BLaER1 treated with 17β-estradiol and CSF1 and Interleukin-3, amounts not matched to agents 10 nM and 100 nM (cell line): ENCODE results near the gene SEMA3F.

ENCODE experiments used
- H3K27ac ChIP-seq, 11 experiments: shearing (Covaris generic); formaldehyde crosslinking; 2 replicates each; pipeline ENCODE4 v1.8.1; 2022
- H3K27me3 ChIP-seq, 11 experiments: shearing (Covaris generic); formaldehyde crosslinking; 2 replicates each; pipeline ENCODE4 v1.8.1; 2022
- H3K36me3 ChIP-seq, 11 experiments: shearing (Covaris generic); formaldehyde crosslinking; 2 replicates each; pipeline ENCODE4 v1.8.1; 2022
- H3K4me1 ChIP-seq, 10 experiments: shearing (Covaris generic); formaldehyde crosslinking; 2 replicates each; pipeline ENCODE4 v1.8.1; 2022
- H3K4me2 ChIP-seq, 11 experiments: shearing (Covaris generic); formaldehyde crosslinking; 2 replicates each; pipeline ENCODE4 v1.8.1; 2022
- H3K4me3 ChIP-seq, 10 experiments: shearing (Covaris generic); formaldehyde crosslinking; 2 replicates each; pipeline ENCODE4 v1.8.1; 2022
- H3K9ac ChIP-seq, 11 experiments: shearing (Covaris generic); formaldehyde crosslinking; 2 replicates each; pipeline ENCODE4 v1.8.1; 2022
- H3K9me3 ChIP-seq, 11 experiments: shearing (Covaris generic); formaldehyde crosslinking; replicated peaks in 1 of 11; 2 replicates each; pipeline ENCODE4 v1.8.1; 2022
- H4K20me1 ChIP-seq, 11 experiments: shearing (Covaris generic); formaldehyde crosslinking; 2 replicates each; pipeline ENCODE4 v1.8.1; 2022
- Cebpa-rat ChIP-seq, 11 experiments: shearing (Covaris generic); IDR thresholded peaks; 2 replicates each; pipeline ENCODE4 v1.8.1; 2022

SEMA3F gene

DNA sequence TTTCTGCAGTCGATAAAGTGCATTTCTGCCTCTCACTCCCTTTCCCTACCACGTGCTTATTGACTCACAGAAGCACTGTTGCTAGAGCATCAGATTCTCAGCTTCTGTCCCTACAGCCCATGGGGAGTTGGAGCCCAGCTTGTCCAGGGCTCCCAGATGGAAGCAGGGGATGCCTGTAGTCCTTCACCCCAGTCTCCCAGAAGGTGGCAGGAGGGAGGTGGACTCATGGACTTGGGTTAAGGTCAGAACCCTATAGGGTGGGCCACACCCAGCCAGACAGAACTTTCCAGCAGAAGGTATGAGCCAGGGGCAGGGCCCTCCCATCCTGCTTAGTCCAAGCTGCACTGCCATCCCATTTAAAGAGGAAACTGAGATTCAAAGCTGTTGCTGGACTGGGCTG, 33.1 kb upstream of the SEMA3F start:
- Histone ChIP-seq H3K9ac (no peak overlapping the region), H3K27ac (no peak overlapping the region), H3K36me3 (peaks cover 42 to 60% (median 48%) of the 10 kb centered on the region in 11 experiments), H3K4me3 (no peak overlapping the region), H3K4me1 (peaks cover 0 to 33% (median 23%) of the 10 kb centered on the region in 10 experiments; a peak in 12 of 20 replicates), H3K9me3 (no peaks in the 10 kb centered on the region), H4K20me1 (peaks cover 43 to 82% (median 66%) of the 10 kb centered on the region in 11 experiments), H3K27me3 (no peaks in the 10 kb centered on the region), H3K4me2 (peak overlapping the region in 2 of 11 experiments; percentile 3 to 8; a peak in 1 of 22 replicates)
- TF ChIP-seq Cebpa-rat (IDR thresholded peaks at IDR 0.05), result no peak

DNA sequence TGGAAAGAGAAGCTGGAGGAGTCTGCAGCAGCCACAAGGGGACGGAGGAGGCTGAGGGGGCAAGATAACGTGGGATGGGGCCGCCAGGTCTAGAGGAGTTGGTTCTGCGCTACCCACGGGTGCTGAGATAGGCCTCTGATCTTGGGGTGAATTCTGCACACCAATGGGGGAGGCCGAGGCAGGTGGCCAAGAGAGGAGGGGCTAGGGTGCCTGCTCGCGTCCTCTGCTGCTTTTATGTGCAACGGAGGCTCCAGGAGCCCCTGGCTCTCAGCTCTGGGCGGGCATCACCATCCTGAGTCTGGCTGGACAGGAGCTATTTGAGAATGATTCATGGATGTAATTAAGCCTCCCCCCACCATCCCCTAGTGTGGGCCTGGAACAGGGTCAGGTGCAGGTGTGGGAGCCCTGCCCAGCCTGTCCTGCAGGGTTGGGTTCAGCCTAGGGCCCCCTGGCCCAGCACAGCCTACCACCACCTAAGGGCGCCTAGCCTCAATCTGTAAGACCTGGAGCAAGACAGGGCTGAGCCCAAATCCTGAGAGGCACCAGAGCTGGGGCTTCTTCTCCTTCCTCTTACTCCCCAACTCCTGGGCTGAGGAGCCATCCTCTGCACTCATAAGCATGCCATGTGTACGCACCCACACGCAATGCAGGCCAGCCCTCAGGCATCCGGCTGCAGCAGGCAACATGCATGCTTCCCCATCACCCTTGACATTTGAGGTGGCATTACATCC, 32.3 kb upstream of the SEMA3F start:
- no peak overlapping the region for H3K4me3 ChIP-seq
- peaks cover 34 to 52% (median 41%) of the 10 kb centered on the region in 11 experiments for H3K36me3 ChIP-seq
- no peak for TF ChIP-seq Cebpa-rat (IDR thresholded peaks at IDR 0.05)
- H3K4me1 ChIP-seq, result peaks cover 0 to 33% (median 23%) of the 10 kb centered on the region in 10 experiments; a peak in 12 of 20 replicates
- no peaks in the 10 kb centered on the region for H3K9me3 ChIP-seq
- no peak overlapping the region for H3K9ac ChIP-seq
- H4K20me1 ChIP-seq, result peaks cover 43 to 74% (median 59%) of the 10 kb centered on the region in 11 experiments
- H3K27ac ChIP-seq, result no peak overlapping the region
- H3K27me3 ChIP-seq, result no peaks in the 10 kb centered on the region
- peak overlapping the region in 3 of 11 experiments; percentile 3 to 43 (median 34); a peak in 3 of 22 replicates for H3K4me2 ChIP-seq

DNA sequence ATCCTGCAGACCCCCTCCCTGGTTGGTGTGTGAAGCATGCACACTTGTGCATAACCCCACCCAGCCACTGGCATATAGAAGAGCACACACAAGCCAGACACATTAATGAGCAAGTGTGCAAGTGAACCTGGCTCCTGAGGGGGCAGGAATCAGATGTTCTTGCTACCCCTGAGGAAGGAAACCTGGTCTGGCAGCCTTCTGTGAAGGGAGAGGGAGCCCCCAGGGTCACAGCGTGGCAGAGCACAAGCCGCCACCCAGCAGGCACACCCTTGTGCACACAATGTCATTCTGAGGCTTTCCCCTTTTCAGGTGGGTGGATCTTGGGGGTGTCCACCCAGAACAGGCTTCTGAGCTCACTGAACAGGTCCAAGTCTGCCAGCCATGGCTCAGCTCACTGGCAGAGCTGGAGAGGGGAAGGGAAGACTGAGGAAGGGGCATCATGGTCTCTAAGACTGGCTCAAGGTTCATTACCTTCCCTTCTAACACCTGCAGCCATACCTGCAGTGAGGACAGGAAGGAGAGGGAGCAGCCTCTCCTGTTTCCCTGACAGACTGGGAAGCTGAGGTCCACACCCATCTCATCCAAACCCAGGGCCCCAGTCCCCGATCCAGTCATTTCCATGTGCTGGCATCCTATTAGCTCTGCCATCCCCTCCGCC, 31.6 kb upstream of the SEMA3F start:
- Histone ChIP-seq H3K9ac (peak overlapping the region in 1 of 11 experiments; percentile 18; a peak in 1 of 22 replicates), H3K36me3 (peaks cover 27 to 45% (median 34%) of the 10 kb centered on the region in 11 experiments), H3K4me3 (no peak overlapping the region), H3K27ac (no peak overlapping the region), H4K20me1 (peaks cover 37 to 67% (median 52%) of the 10 kb centered on the region in 11 experiments; a peak in 21 of 22 replicates), H3K27me3 (no peaks in the 10 kb centered on the region), H3K9me3 (no peaks in the 10 kb centered on the region), H3K4me1 (peaks cover 0 to 33% (median 23%) of the 10 kb centered on the region in 10 experiments; a peak in 12 of 20 replicates), H3K4me2 (peak overlapping the region in 4 of 11 experiments; percentile 3 to 43 (median 22); a peak in 3 of 22 replicates)
- TF ChIP-seq Cebpa-rat (IDR thresholded peaks at IDR 0.05), result no peak

DNA sequence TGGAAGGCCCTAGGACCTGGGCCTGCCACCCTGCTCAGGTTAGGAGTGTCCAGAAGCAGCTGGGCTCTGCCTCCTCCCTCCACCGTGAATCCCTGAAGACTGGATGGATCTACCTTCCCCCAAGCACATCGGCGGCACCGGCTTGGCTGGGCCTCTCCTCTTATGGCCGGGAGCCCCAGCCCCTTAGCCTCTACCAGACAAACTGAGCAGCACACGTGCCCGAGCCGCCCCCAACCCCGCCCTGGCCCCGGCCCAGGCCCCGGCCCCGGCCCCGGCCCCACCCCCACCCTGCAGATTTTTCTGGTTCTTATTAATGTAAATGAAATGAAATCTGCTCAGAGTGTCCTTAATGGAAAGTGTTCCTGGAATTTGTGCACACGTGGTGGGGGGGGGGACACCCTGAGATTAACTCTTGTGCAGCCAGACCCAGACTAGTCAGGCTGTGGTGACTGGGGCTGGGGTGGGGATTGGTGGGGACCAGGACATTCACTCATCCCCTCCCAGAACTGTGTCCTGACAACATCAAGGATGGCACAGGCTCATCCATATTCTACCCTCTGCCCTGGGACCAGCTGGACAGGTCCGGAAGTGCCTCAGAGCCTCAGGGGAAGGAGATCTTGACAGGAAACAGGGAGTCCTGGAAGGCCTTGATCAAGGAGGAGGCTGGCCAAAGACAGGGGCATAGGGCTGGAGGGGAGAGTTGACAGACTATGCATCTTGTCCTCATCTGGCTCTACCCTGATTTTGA, 30.9 kb upstream of the SEMA3F start:
- Histone ChIP-seq H3K4me3 (no peak overlapping the region), H3K9ac (no peak overlapping the region; a peak in 1 of 22 replicates), H3K4me2 (peak overlapping the region in 3 of 11 experiments; percentile 4 to 43 (median 34); a peak in 2 of 22 replicates), H3K9me3 (no peaks in the 10 kb centered on the region), H3K4me1 (peaks cover 0 to 33% (median 23%) of the 10 kb centered on the region in 10 experiments; a peak in 12 of 20 replicates), H4K20me1 (peaks cover 33 to 60% (median 45%) of the 10 kb centered on the region in 11 experiments; a peak in 21 of 22 replicates), H3K27me3 (no peaks in the 10 kb centered on the region), H3K36me3 (peaks cover 20 to 38% (median 27%) of the 10 kb centered on the region in 11 experiments), H3K27ac (no peak overlapping the region; a peak in 1 of 22 replicates)
- no peak for TF ChIP-seq Cebpa-rat (IDR thresholded peaks at IDR 0.05)

DNA sequence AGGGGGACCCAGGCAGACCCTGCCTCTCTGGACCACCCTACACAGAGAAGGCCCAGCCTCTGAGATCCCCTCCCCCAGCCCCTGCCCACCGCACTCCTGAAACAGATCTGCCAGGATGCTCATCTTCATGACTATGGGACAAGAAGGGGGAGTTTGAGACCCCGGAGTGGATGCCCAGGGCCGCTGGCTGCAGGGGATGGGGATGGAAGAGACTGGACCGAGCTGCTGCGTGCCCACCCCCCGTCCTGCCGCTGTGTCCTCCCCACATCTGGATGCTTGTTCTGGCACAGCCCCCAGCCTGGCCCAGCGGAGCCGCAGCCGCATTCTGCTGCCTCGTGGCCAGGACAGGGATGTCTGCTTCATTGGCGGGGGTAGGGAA, 30.3 kb upstream of the SEMA3F start:
- H3K27me3 ChIP-seq, result no peaks in the 10 kb centered on the region
- no peak overlapping the region for H3K4me3 ChIP-seq
- H4K20me1 ChIP-seq, result peaks cover 27 to 55% (median 39%) of the 10 kb centered on the region in 11 experiments; a peak in 21 of 22 replicates
- H3K9ac ChIP-seq, result no peak overlapping the region; a peak in 1 of 22 replicates
- peaks cover 0 to 33% (median 23%) of the 10 kb centered on the region in 10 experiments; a peak in 12 of 20 replicates for H3K4me1 ChIP-seq
- peaks cover 15 to 33% (median 21%) of the 10 kb centered on the region in 11 experiments for H3K36me3 ChIP-seq
- H3K27ac ChIP-seq, result no peak overlapping the region
- no peak for TF ChIP-seq Cebpa-rat (IDR thresholded peaks at IDR 0.05)
- peak overlapping the region in 2 of 11 experiments; percentile 4 to 18; a peak in 1 of 22 replicates for H3K4me2 ChIP-seq
- no peaks in the 10 kb centered on the region for H3K9me3 ChIP-seq

DNA sequence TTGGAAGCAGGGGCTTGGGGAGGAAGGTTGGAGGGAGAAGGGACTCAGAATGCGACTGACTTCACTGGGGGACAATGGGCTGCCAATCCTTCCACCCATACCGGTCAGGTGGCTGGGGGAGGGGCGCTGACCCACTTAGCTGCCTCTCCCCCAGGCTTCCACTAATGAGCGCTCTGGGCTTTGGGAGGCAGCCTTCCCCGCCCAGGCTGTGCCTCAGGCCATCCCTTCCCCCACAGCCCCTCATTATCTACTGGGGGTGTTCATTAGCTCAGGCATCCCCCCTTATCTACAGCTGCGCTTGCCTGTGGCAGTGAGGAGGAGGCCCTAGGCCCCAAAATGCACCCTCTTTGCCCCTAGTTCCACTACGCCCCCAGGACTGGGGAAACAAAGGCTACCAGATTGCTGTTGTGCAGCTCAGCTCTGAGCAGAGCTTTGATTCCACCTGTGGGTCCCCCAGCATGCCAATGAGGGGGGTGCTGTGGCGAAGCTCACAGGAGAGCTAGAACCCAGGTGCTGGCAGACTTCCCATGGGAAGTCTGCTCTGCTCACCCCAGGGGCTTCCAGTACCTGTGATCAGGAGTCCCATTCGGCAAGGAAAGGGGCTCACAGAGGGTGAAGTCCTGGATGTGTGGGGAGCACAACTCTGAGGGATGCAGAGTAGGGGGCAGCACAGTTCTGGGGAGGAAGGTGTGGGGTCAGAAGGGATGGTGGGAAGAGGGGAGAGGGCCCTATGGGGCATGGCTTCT, 29.4 kb upstream of the SEMA3F start:
- Histone ChIP-seq H4K20me1 (peaks cover 18 to 45% (median 30%) of the 10 kb centered on the region in 11 experiments; a peak in 21 of 22 replicates), H3K4me2 (no peak overlapping the region), H3K9me3 (no peaks in the 10 kb centered on the region), H3K27me3 (no peaks in the 10 kb centered on the region), H3K36me3 (peaks cover 6 to 23% (median 12%) of the 10 kb centered on the region in 11 experiments; a peak in 21 of 22 replicates), H3K4me3 (no peak overlapping the region), H3K4me1 (peaks cover 0 to 33% (median 23%) of the 10 kb centered on the region in 10 experiments; a peak in 12 of 20 replicates), H3K9ac (no peak overlapping the region), H3K27ac (no peak overlapping the region)
- TF ChIP-seq Cebpa-rat (IDR thresholded peaks at IDR 0.05), result no peak

DNA sequence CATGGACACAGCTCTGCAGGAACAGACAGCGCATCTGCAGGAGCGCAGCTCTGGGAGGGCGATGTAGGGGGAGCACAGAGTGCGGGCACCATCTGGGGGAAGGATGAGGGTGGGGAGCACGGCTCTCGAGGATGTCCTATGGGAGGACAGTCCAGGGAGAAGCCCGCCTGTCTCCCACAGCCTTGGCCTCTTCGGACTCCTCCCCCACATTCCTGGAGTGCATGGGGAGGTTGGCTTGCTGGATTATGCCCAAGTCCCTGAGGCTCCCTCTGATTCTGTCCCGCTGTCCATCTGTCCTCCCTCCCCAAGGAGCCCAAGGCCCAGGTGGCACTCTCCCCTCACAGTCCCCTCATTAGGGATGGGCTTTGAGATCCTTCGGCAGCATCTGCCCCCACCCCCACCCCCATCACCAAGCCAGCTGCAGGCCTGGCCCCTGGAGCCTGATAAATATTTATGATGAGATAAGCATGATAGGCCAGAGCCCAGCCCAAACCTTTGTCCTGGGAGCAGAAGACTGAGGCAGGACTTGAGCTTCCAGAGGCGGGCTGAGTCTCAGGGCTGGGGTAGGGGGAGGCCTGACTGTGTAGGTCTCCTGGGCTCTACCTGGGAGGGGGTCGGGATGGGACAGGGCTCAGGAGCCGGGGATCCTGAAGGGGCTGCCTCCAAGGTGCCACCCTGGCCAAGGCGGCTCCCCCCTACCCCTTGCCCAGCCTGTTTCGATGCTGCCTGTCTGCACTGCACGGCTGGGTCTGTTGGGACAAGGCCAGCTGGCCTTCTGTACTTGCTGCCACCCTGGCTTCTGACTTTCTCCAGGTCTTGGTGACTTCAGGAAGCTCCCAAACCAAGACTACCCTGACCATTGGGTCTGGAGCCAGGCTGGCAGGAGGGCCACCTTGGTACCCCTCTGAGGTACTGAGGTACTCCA, 28.6 kb upstream of the SEMA3F start:
- H3K4me3 ChIP-seq, result no peak overlapping the region
- peaks cover 0 to 30% (median 19%) of the 10 kb centered on the region in 10 experiments; a peak in 12 of 20 replicates for H3K4me1 ChIP-seq
- TF ChIP-seq Cebpa-rat (IDR thresholded peaks at IDR 0.05), result no peak
- no peak overlapping the region for H3K4me2 ChIP-seq
- H3K9ac ChIP-seq, result no peak overlapping the region
- peaks cover 11 to 37% (median 22%) of the 10 kb centered on the region in 11 experiments; a peak in 21 of 22 replicates for H4K20me1 ChIP-seq
- no peak overlapping the region for H3K27ac ChIP-seq
- no peaks in the 10 kb centered on the region for H3K27me3 ChIP-seq
- H3K36me3 ChIP-seq, result peaks cover 0 to 15% (median 6%) of the 10 kb centered on the region in 11 experiments; a peak in 10 of 22 replicates
- no peaks in the 10 kb centered on the region for H3K9me3 ChIP-seq
